COR-L47 (cell line): ENCODE data around the gene SMIM14.
A peak's percentile ranks its signal among the peaks of the same experiment; 100 is the strongest.
"Not testable (repeated sequence)": the region's sequence is repeated elsewhere in the genome, so short reads cannot be mapped to it uniquely, and the experiment has no call there.

Experiments used
- DNase-seq: peaks from one replicate; lab custom pipeline; 2025; lab: John Stamatoyannopoulos, UW

SMIM14 gene

GRCh38 chr4:39530682-39531081, 108.0 kb downstream of the SMIM14 start:
- DNase-seq, result no peak

- no peak for DNase-seq
Observed at GRCh38 chr4:39529534-39529933, 109.1 kb downstream of the SMIM14 start.

GRCh38 chr4:39528061-39528465, 110.6 kb downstream of the SMIM14 start:
- DNase-seq, result peak; percentile 34

- peak; percentile 91 for DNase-seq
Observed at GRCh38 chr4:39527296-39528060, 111.2 kb downstream of the SMIM14 start, which contains the start of gene UGDH. Gene UGDH (minus strand): TSS chr4:39527439. CDS start chr4:39521512, 5,927 bp downstream.

- DNase-seq, result peak; percentile 1
Observed at GRCh38 chr4:39526765-39527295, 111.8 kb downstream of the SMIM14 start.

GRCh38 chr4:39525822-39526690, 112.6 kb downstream of the SMIM14 start:
- DNase-seq, result no peak

GRCh38 chr4:39524161-39524957, 114.3 kb downstream of the SMIM14 start:
- no peak for DNase-seq

- no peak for DNase-seq
Observed at GRCh38 chr4:39522068-39522467, 116.6 kb downstream of the SMIM14 start.

- no peak for DNase-seq
Observed at GRCh38 chr4:39521253-39521919, 117.3 kb downstream of the SMIM14 start.

- DNase-seq, result no peak
Observed at GRCh38 chr4:39518484-39518883, 120.2 kb downstream of the SMIM14 start.

- no peak for DNase-seq
Observed at GRCh38 chr4:39516407-39516966, 122.2 kb downstream of the SMIM14 start.

- not testable (repeated sequence) for DNase-seq
Observed at GRCh38 chr4:39515669-39516401, 122.8 kb downstream of the SMIM14 start.

- DNase-seq, result no peak
Observed at GRCh38 chr4:39514888-39515401, 123.7 kb downstream of the SMIM14 start.

GRCh38 chr4:39514266-39514665, 124.4 kb downstream of the SMIM14 start:
- not testable (repeated sequence) for DNase-seq

- DNase-seq, result no peak
Observed at GRCh38 chr4:39510348-39510929, 128.2 kb downstream of the SMIM14 start.

GRCh38 chr4:39505581-39505980, 133.1 kb downstream of the SMIM14 start:
- DNase-seq, result no peak

- no peak for DNase-seq
Observed at GRCh38 chr4:39504538-39504937, 134.1 kb downstream of the SMIM14 start.

- DNase-seq, result not testable (repeated sequence)
Observed at GRCh38 chr4:39502664-39503035, 136.0 kb downstream of the SMIM14 start.

GRCh38 chr4:39502019-39502663, 136.5 kb downstream of the SMIM14 start:
- DNase-seq, result no peak
